ENCODE results near the gene GARIN5B.

DNA sequence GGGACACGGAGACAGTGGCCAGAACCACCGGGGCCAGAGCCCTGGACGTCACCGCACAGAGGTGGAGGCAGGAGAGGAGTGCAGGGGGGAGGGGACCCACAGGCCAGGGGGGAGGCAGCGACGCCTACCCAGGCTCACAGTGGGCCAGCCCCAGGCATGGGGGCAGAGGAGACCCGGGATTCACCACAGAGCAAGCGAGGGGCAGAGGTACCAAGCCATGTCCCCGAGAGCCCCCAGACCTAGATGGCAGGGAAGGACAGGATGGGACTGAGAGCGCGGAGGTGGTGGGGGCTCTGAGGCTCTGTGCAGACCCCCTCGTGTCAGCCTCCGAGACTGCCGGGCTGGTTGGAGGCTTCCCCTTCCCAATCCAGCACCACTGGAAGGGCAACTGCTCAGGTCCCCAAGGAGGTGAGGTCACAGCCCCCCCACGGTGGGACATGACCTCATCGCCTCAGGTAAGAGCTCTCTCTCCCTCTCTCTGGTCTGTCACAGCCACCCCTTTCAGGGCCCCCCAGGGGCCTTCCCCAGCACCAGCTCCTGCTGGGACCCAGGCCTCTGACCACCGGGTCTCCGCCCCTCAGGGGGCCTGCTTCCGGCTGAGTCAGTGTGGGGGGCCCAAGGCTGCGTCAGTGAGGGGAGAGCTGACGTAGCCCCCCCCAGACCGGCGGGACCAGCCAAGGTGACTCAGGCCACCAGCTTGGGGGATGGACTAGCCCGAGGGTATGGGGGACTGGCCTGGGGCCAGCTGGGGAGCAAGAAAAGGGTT is 9.4 kb upstream of the GARIN5B start:
- no peak for TF ChIP-seq MYBL2 (CRISPR knock-in tag; IDR thresholded peaks at IDR 0.05)
- TF ChIP-seq, protein P1, sequence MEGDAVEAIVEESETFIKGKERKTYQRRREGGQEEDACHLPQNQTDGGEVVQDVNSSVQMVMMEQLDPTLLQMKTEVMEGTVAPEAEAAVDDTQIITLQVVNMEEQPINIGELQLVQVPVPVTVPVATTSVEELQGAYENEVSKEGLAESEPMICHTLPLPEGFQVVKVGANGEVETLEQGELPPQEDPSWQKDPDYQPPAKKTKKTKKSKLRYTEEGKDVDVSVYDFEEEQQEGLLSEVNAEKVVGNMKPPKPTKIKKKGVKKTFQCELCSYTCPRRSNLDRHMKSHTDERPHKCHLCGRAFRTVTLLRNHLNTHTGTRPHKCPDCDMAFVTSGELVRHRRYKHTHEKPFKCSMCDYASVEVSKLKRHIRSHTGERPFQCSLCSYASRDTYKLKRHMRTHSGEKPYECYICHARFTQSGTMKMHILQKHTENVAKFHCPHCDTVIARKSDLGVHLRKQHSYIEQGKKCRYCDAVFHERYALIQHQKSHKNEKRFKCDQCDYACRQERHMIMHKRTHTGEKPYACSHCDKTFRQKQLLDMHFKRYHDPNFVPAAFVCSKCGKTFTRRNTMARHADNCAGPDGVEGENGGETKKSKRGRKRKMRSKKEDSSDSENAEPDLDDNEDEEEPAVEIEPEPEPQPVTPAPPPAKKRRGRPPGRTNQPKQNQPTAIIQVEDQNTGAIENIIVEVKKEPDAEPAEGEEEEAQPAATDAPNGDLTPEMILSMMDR (IDR thresholded peaks at IDR 0.05) = no peak

Data from WTC11 (cell line).